Bronchial epithelial cell (primary cell): ENCODE results near the gene NLRP6. TPM values are rescaled to one million over a fixed set of nuclear protein-coding genes. Genes with fewer than 3 reads are reported as not detected.

Experiments
- DNase-seq: peaks from one replicate; pipeline ENCODE4 v3.0.0-alpha.2; 2010; ENCODE audit warnings: low read depth
- FAIRE-seq: peaks from 2 replicates; lab custom pipeline; 2011; peaks lifted over from hg19 to GRCh38; lab: Jason Lieb, UNC
- H3K27me3 ChIP-seq: 2 replicates; pipeline ENCODE4 v1.5.1; 2011; ENCODE audit warnings: low read length; ENCODE audit not compliant: control insufficient read depth, insufficient read depth
- H3K36me3 ChIP-seq: 2 replicates; pipeline ENCODE4 v1.5.1; 2011; ENCODE audit warnings: low read length; ENCODE audit not compliant: control insufficient read depth, insufficient read depth
- H3K4me3 ChIP-seq: 2 replicates; pipeline ENCODE4 v1.5.1; 2011; ENCODE audit warnings: mild to moderate bottlenecking, low read depth, low read length, control low read depth
- total RNA-seq: library from RNA; depleted of rRNA; stranded (reverse); fragments of >200 nt; gene quantifications from 2 replicates; pipeline ENCODE4 v1.2.1, GENCODE V29; 2014
- TF ChIP-seq, protein P1 (sequence below): IDR thresholded peaks from 2 replicates; pipeline ENCODE4 v1.5.1; 2011; ENCODE audit warnings: mild to moderate bottlenecking, moderate library complexity, low read length, control low read depth, inconsistent platforms; ENCODE audit not compliant: insufficient read depth, severe bottlenecking

NLRP6 gene
- total RNA-seq, 1 donor from 2014 or later = not detected

GRCh38 chr11:282171-282570, 4.0 kb downstream of the NLRP6 start:
- Histone ChIP-seq H3K36me3 (no peaks in the 10 kb centered on the region), H3K27me3 (peaks cover 40% of the 10 kb centered on the region), H3K4me3 (no peak overlapping the region)
- TF ChIP-seq, protein P1, sequence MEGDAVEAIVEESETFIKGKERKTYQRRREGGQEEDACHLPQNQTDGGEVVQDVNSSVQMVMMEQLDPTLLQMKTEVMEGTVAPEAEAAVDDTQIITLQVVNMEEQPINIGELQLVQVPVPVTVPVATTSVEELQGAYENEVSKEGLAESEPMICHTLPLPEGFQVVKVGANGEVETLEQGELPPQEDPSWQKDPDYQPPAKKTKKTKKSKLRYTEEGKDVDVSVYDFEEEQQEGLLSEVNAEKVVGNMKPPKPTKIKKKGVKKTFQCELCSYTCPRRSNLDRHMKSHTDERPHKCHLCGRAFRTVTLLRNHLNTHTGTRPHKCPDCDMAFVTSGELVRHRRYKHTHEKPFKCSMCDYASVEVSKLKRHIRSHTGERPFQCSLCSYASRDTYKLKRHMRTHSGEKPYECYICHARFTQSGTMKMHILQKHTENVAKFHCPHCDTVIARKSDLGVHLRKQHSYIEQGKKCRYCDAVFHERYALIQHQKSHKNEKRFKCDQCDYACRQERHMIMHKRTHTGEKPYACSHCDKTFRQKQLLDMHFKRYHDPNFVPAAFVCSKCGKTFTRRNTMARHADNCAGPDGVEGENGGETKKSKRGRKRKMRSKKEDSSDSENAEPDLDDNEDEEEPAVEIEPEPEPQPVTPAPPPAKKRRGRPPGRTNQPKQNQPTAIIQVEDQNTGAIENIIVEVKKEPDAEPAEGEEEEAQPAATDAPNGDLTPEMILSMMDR = no peak
- FAIRE-seq = no peak
- DNase-seq = no peak

DNA sequence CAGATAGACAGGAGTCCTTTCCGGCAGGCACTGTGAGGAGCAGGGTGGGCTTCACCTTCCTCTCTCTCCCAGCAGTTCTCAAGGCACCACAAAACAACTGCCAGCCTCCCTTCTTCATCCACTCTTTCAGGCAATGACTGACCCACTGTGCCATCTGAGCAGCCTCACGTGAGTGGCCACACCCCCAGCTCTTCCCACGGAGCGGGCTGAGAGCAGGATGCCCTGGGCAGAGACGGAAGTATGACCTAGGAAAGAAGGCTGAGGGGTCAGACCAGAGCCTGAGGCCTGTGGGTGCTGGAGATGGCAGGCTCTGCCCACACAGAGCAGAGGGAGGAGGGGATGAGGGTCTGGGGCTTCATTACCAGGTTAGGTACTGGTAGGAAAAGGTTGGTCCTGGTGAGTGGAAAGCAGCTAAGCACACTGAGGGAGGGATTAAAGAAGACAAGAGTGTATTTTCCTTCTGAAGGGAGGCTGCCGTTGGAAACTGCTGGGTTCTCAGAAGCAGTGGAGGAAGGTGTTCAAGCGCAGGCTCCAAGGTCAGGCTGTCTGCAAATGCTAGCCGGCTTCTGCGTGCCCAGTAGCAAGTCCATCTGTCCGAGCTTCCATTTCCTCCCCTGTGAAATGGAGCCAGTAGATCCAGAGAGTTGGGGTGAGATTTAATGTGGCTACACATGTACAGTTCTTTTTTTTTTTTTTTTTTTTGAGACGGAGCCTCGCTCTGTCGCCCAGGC, 4.6 kb downstream of the NLRP6 start:
- H3K4me3 ChIP-seq = no peak overlapping the region
- no peaks in the 10 kb centered on the region for H3K36me3 ChIP-seq
- TF ChIP-seq, protein P1 = no peak
- peaks cover 45% of the 10 kb centered on the region for H3K27me3 ChIP-seq
- no peak for DNase-seq
- no peak for FAIRE-seq

GRCh38 chr11:283405-284104, 5.3 kb downstream of the NLRP6 start:
- FAIRE-seq = peak; percentile 32
- peaks cover 45% of the 10 kb centered on the region for H3K27me3 ChIP-seq
- DNase-seq = peak; percentile 70

DNA sequence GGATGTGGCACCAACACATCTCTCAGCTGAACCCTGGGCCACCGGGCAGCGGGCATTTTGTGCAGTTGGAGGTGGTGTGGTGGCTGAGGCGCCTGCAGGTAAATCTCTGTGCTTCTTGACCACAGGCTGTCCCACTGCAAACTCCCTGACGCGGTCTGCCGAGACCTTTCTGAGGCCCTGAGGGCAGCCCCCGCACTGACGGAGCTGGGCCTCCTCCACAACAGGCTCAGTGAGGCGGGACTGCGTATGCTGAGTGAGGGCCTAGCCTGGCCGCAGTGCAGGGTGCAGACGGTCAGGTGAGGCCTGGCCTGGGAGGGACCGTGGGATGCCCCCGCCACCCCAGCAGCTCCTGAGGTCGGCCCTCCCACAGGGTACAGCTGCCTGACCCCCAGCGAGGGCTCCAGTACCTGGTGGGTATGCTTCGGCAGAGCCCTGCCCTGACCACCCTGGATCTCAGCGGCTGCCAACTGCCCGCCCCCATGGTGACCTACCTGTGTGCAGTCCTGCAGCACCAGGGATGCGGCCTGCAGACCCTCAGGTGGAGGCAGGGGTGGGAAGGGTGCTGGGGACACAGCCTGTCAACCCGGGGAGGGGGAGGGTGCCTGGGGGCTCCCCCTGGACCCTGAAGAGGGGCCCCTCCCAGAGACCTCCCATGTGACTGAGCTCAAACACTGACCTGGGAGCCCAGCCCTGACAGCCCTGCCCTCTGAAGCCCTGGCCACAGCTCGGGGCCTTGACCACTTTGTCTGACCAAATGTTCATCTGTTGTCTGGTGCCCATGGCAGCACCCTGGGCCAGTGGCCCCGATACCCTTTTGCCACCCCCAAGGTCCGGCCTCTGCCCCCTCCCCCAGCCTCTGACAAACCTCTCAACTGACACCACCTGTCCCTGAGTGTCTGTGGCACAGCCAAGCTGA, 6.2 kb downstream of the NLRP6 start:
- TF ChIP-seq, protein P1 = no peak
- no peaks in the 10 kb centered on the region for H3K36me3 ChIP-seq
- no peak for FAIRE-seq
- no peak overlapping the region for H3K4me3 ChIP-seq
- no peak for DNase-seq
- H3K27me3 ChIP-seq = peaks cover 41% of the 10 kb centered on the region

More at GRCh38 chr11:283405-284104, 5.3 kb downstream of the NLRP6 start:
- TF ChIP-seq, protein P1 = no peak
- Histone ChIP-seq H3K4me3 (no peak overlapping the region), H3K36me3 (no peaks in the 10 kb centered on the region)

DNA sequence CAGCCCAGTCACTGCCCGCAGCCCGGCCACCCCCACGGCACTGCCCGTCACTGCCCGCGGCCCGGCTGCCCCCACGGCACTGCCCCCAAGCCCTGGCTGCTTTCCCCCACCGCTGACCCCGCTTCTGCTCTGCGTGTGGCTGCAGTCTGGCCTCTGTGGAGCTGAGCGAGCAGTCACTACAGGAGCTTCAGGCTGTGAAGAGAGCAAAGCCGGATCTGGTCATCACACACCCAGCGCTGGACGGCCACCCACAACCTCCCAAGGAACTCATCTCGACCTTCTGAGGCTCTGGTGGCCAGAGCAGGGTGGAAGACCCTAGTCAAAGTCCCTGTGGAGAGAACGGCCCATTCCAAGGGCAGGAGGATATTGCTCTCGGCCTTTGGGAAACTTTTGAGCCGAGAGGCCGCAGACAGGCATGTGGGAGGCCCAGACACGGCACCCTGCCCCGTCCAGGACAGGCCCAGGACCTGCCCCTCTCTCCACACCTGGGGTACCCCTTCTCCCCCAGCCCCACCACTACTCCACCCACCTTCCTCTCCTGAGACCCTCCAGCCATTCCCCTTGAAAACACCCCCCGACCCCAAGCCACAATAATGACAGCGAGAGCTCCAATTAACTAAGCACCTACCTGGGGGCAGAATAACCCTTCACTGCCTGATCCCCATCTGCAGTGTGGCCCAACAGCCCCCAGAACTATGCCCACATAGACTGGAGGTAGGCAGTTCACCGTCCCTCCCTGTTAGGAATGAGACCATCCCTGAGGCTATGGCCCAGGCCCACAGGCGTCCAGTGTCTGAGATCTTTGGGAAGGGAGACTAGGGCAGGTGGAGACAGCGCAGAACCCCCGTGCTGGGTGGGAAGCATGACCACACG, 7.0 kb downstream of the NLRP6 start:
- TF ChIP-seq, protein P1 = no peak
- DNase-seq = no peak
- Histone ChIP-seq H3K4me3 (no peak overlapping the region), H3K36me3 (no peaks in the 10 kb centered on the region), H3K27me3 (peaks cover 37% of the 10 kb centered on the region)
- no peak for FAIRE-seq
